H1 (cell line): Measurements from ENCODE around the gene CYB5R3. TPM values are rescaled to one million over a fixed set of nuclear protein-coding genes. Genes with fewer than 3 reads are reported as not detected.

Experiments used
- CHD2 ChIP-seq: IDR thresholded peaks from 2 replicates; pipeline ENCODE4 v1.6.1; 2012; ENCODE audit warnings: low read length, improper control_type of control experiment
- CREB1 ChIP-seq: IDR thresholded peaks from 2 replicates; pipeline ENCODE4 v1.6.1; 2012; ENCODE audit warnings: inconsistent platforms
- EP300 ChIP-seq, 2 experiments: IDR thresholded peaks; 1 replicate in 1 of 2; 2 replicates in 1 of 2; pipeline ENCODE4 v1.6.1; 2011 to 2012; ENCODE audit warnings: low read depth in 2 of 2, low read length in 2 of 2, mild to moderate bottlenecking in 2 of 2, borderline replicate concordance in 1 of 2, inconsistent platforms in 1 of 2, moderate library complexity in 1 of 2
- HDAC6 ChIP-seq: IDR thresholded peaks from one replicate; pipeline ENCODE4 v1.7.1; 2012; ENCODE audit warnings: low read depth, mild to moderate bottlenecking, inconsistent platforms, low read length, moderate library complexity
- JUN ChIP-seq: IDR thresholded peaks from 2 replicates; pipeline ENCODE4 v1.6.1; 2011; ENCODE audit warnings: low read depth, mild to moderate bottlenecking, improper control_type of control experiment, low read length
- KDM1A ChIP-seq: fragments of 200-600, 300-600 bp; sonication (generic); IDR thresholded peaks from 2 replicates; pipeline ENCODE4 v1.7.1; 2016; ENCODE audit warnings: mild to moderate bottlenecking, low read length, borderline replicate concordance
- PHF8 ChIP-seq: fragments of 200-600 bp; sonication (generic); conservative IDR thresholded peaks from 2 replicates; pipeline ENCODE4 v1.7.1; 2012; ENCODE audit warnings: low read depth, mild to moderate bottlenecking, inconsistent platforms, low read length, moderate library complexity
- POLR2A ChIP-seq, 2 experiments: IDR thresholded peaks; 1 replicate in 1 of 2; 2 replicates in 1 of 2; pipeline ENCODE4 v1.6.1; 2011; ENCODE audit warnings: low read depth in 2 of 2, low read length in 2 of 2, mild to moderate bottlenecking in 2 of 2; ENCODE audit errors: control extremely low read depth in 1 of 2
- POLR2AphosphoS5 ChIP-seq: IDR thresholded peaks from 2 replicates; pipeline ENCODE4 v1.6.1; 2011; ENCODE audit warnings: low read depth, low read length
- RNF2 ChIP-seq: fragments of 200-900, 300-1000 bp; sonication (generic); IDR thresholded peaks from 2 replicates; pipeline ENCODE4 v1.7.1; 2016; ENCODE audit warnings: borderline replicate concordance, low read depth, mild to moderate bottlenecking, antibody characterized with exemption, low read length; ENCODE audit not compliant: poor library complexity, severe bottlenecking; ENCODE audit errors: missing control alignments
- SRF ChIP-seq: IDR thresholded peaks from 2 replicates; pipeline ENCODE4 v1.6.1; 2011; ENCODE audit warnings: mild to moderate bottlenecking, low read depth, low read length, moderate library complexity
- SUZ12 ChIP-seq: fragments of 200-600 bp; sonication (generic); IDR thresholded peaks from 2 replicates; pipeline ENCODE4 v1.6.1; 2012; ENCODE audit warnings: mild to moderate bottlenecking, inconsistent platforms, low read length, moderate library complexity, mixed read lengths
- TAF1 ChIP-seq: IDR thresholded peaks from 2 replicates; pipeline ENCODE4 v1.6.1; 2011; ENCODE audit warnings: mild to moderate bottlenecking, low read depth, low read length
- TCF12 ChIP-seq: IDR thresholded peaks from 2 replicates; pipeline ENCODE4 v1.6.1; 2011; ENCODE audit warnings: low read depth, mild to moderate bottlenecking, low read length
- YY1 ChIP-seq: IDR thresholded peaks from 2 replicates; pipeline ENCODE4 v1.6.1; 2011; ENCODE audit warnings: low read depth, mild to moderate bottlenecking, low read length
- polyA plus RNA-seq, 7 experiments: library from polyadenylated mRNA; depleted of rRNA in 3 of 7; stranded (reverse) in 5 of 7; unstranded in 2 of 7; fragments of >200 nt in 5 of 7; fragments of 200-250 nt in 2 of 7; gene quantifications; 1 replicate in 5 of 7; 2 replicates in 1 of 7; 4 replicates in 1 of 7; pipeline versions ENCODE4 v1.2.1 to v1.2.3, GENCODE V29; 2011 to 2013; ENCODE audit warnings: missing spikeins in 2 of 7, mixed read lengths in 2 of 7
- total RNA-seq: library from RNA; stranded (reverse); fragmentation: NEBNext Ultra II Directional; extraction: Animal tissue kit (Norgen Biotek cat#: 25700); gene quantifications from 2 replicates; pipeline ENCODE4 v1.2.1, GENCODE V29; 2021
- TF ChIP-seq, protein P1 (sequence below): IDR thresholded peaks from 2 replicates; pipeline ENCODE4 v1.6.1; 2011; ENCODE audit warnings: low read depth, mild to moderate bottlenecking, low read length; ENCODE audit not compliant: insufficient read depth

CYB5R3 gene
- total and polyA plus RNA-seq, 2 of the 8 experiments (the other 6 are each of a cell fraction or from before 2014, with no cell fraction given) = 75.3 to 113 TPM

DNA sequence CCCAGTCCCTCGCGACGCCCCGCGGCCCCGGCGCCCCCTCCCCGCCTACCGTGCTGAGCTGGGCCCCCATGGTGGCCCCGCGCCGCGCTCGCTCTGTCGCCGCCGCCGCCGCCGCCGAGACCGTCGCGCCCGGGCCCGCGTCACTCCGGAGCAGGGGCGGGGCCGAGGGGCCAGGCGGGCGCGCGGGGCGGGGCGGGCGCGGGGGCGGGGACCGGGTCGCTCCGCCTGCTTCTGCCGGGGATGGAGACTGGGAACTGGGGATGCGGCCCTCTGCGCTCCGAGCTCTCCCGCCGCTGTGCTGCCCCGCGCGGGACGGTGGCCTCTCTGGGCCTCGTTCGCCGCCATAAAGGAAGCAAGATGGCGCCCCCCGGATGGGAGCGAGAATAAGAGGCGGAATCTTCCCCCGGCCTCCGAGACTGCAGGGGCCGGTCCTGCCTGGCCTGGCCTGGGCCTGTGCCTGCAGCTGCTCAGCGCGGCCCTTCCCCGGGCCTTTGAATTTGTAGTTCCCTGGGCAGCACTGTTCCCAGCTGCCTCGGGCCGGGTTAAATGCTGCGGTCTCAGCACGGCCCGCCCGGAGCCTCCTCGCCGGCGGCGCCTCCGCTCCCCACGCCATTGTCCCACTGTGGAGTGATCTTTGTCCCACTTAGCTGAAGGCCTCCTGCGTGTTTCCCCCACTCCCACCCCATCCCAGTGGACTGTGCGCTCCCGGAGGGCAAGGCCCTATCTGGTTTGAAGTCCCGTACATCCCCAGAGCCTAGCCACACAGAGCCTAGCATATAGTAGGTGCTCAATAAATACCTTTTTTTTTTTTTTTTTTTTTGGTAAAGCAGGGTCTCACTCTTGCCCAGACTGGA, at the start of gene CYB5R3 (continued):
- TF ChIP-seq HDAC6 (no peak), TAF1 (peak; percentile 95), SRF (no peak), CHD2 (no peak), TCF12 (no peak), POLR2AphosphoS5 (peak; percentile 70; the same call in 1 of the 2 replicates), JUN (no peak), RNF2 (no peak), SUZ12 (no peak), EP300 (IDR thresholded peaks at IDR 0.05; ENCODE audit: borderline replicate concordance in 1 of 2, low read depth in 2 of 2, low read length in 2 of 2) (0 out of 3 replicates have a peak, but pooled peaks of 1 of the 2 experiments have one; percentile 16), KDM1A (peak; percentile 75; the same call in 1 of the 2 replicates), YY1 (peak; percentile 96), POLR2A (IDR thresholded peaks at IDR 0.05; ENCODE audit: control extremely low read depth in 1 of 2, low read depth in 2 of 2, low read length in 2 of 2) (peak in 1 of 2 experiments; percentile 77; a peak in 2 of 3 replicates), PHF8 (peak; percentile 73), CREB1 (peak; percentile 91)
- TF ChIP-seq, protein P1, sequence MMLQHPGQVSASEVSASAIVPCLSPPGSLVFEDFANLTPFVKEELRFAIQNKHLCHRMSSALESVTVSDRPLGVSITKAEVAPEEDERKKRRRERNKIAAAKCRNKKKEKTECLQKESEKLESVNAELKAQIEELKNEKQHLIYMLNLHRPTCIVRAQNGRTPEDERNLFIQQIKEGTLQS = no peak
- TF ChIP-seq, all 59 proteins: peak for 11
